ENCODE data around the gene KDSR. TPM values are rescaled to one million over a fixed set of nuclear protein-coding genes. Genes with fewer than 3 reads are reported as not detected.
A peak's percentile ranks its signal among the peaks of the same experiment; 100 is the strongest.

The KDSR gene
- total RNA-seq, 2 experiments from 2014 or later, result 48.1 to 50.1 TPM

GRCh38 chr18:63322908-63323634 is 43.9 kb downstream of the KDSR start:
- no peaks in the 10 kb centered on the region for H3K9me3 Mint-ChIP-seq

GRCh38 chr18:63322206-63322605 is 44.8 kb downstream of the KDSR start:
- ATAC-seq (ENCODE audit: low read depth) (no peak), DNase-seq (no peak)
- Mint-ChIP-seq H3K4me3 (no peak overlapping the region), H3K4me1 (peaks cover 11% of the 10 kb centered on the region), H3K27ac (no peak overlapping the region), H3K27me3 (no peaks in the 10 kb centered on the region), H3K9me3 (no peaks in the 10 kb centered on the region), H3K36me3 (peaks cover 13% of the 10 kb centered on the region)
- POLR2A ChIA-PET, result interaction anchor here (1.0 to 2.0 kb wide), 2 partner anchors 122 to 306 kb away, joined by 3 to 9 read pairs; no protein-coding TSS in a partner anchor

More at GRCh38 chr18:63322908-63323634, 43.9 kb downstream of the KDSR start:
- H3K27ac Mint-ChIP-seq, result no peak overlapping the region
- no peaks in the 10 kb centered on the region for H3K27me3 Mint-ChIP-seq
- no peak for DNase-seq
- H3K36me3 Mint-ChIP-seq, result peaks cover 5% of the 10 kb centered on the region
- ATAC-seq (ENCODE audit: low read depth), result no peak
- H3K4me3 Mint-ChIP-seq, result no peak overlapping the region
- POLR2A ChIA-PET, result interaction anchor here (1.1 to 2.0 kb wide), 2 partner anchors 203 to 307 kb away, joined by 3 to 9 read pairs; no protein-coding TSS in a partner anchor
- peaks cover 11% of the 10 kb centered on the region for H3K4me1 Mint-ChIP-seq

GRCh38 chr18:63321291-63321690 is 45.7 kb downstream of the KDSR start:
- ATAC-seq (ENCODE audit: low read depth) (no peak), DNase-seq (no peak)
- peaks cover 21% of the 10 kb centered on the region for H3K36me3 Mint-ChIP-seq
- peak overlapping the region; percentile 89 for H3K27ac Mint-ChIP-seq
- POLR2A ChIA-PET, result interaction anchor here (0.7 to 1.0 kb wide), 5 partner anchors 54 to 303 kb away, joined by 3 to 4 read pairs (median 4); partner anchors contain the start of gene VPS4B
- H3K4me1 Mint-ChIP-seq, result peaks cover 11% of the 10 kb centered on the region
- peak overlapping the region; percentile 89 for H3K4me3 Mint-ChIP-seq
- no peaks in the 10 kb centered on the region for H3K9me3 Mint-ChIP-seq
- no peaks in the 10 kb centered on the region for H3K27me3 Mint-ChIP-seq

- Mint-ChIP-seq H3K4me3 (peak overlapping the region; percentile 89), H3K4me1 (peaks cover 11% of the 10 kb centered on the region), H3K9me3 (no peaks in the 10 kb centered on the region), H3K36me3 (peaks cover 23% of the 10 kb centered on the region), H3K27me3 (no peaks in the 10 kb centered on the region), H3K27ac (peak overlapping the region; percentile 89)
- DNase-seq, result no peak
- ATAC-seq (ENCODE audit: low read depth), result no peak
- POLR2A ChIA-PET, result interaction anchor here (1.0 kb wide), 3 partner anchors 54 to 124 kb away, joined by 3 to 4 read pairs (median 4); partner anchors contain the start of gene VPS4B
Observed at GRCh38 chr18:63320975-63321265, 46.1 kb downstream of the KDSR start.

- peak; percentile 80 for ATAC-seq (ENCODE audit: low read depth)
- Mint-ChIP-seq H3K4me1 (peaks cover 14% of the 10 kb centered on the region), H3K9me3 (no peaks in the 10 kb centered on the region), H3K27me3 (no peaks in the 10 kb centered on the region), H3K4me3 (peak overlapping the region; percentile 89), H3K36me3 (peaks cover 26% of the 10 kb centered on the region), H3K27ac (peak overlapping the region; percentile 89)
- POLR2A ChIA-PET, result interaction anchor here (1.0 to 3.9 kb wide), 10 partner anchors 53 to 796 kb away, joined by 3 to 124 read pairs (median 11); partner anchors contain the start of gene VPS4B
- DNase-seq, result peak; percentile 66
Observed at GRCh38 chr18:63320123-63320974, 46.7 kb downstream of the KDSR start.

- peak; percentile 85 for DNase-seq
- peaks cover 34% of the 10 kb centered on the region for H3K36me3 Mint-ChIP-seq
- peak within 1 kb of the TSS; percentile 89 for H3K27ac Mint-ChIP-seq
- H3K4me1 Mint-ChIP-seq, result peaks cover 20% of the 10 kb centered on the region
- H3K9me3 Mint-ChIP-seq, result no peaks in the 10 kb centered on the region
- H3K4me3 Mint-ChIP-seq, result peak within 1 kb of the TSS; percentile 93
- H3K27me3 Mint-ChIP-seq, result no peaks in the 10 kb centered on the region
- peak; percentile 53 for ATAC-seq (ENCODE audit: low read depth)
- POLR2A ChIA-PET, result interaction anchor here (0.5 to 3.9 kb wide), 12 partner anchors 20 to 795 kb away, joined by 3 to 124 read pairs (median 11); no protein-coding TSS in a partner anchor
Observed at GRCh38 chr18:63319383-63320122, 47.5 kb downstream of the KDSR start, which contains the start of gene BCL2. TSS of gene BCL2 (minus strand) at chr18:63319769.

- no peaks in the 10 kb centered on the region for H3K27me3 Mint-ChIP-seq
- H3K4me1 Mint-ChIP-seq, result peaks cover 25% of the 10 kb centered on the region
- peak overlapping the region; percentile 93 for H3K4me3 Mint-ChIP-seq
- POLR2A ChIA-PET, result interaction anchor here (0.5 to 3.9 kb wide), 16 partner anchors 16 to 794 kb away, joined by 3 to 124 read pairs (median 11); no protein-coding TSS in a partner anchor
- H3K9me3 Mint-ChIP-seq, result no peaks in the 10 kb centered on the region
- ATAC-seq (ENCODE audit: low read depth) (no peak), DNase-seq (no peak)
- peaks cover 40% of the 10 kb centered on the region for H3K36me3 Mint-ChIP-seq
- H3K27ac Mint-ChIP-seq, result peak overlapping the region; percentile 89
Observed at GRCh38 chr18:63318889-63319382, 48.1 kb downstream of the KDSR start.

GRCh38 chr18:63317982-63318888 is 48.8 kb downstream of the KDSR start:
- Mint-ChIP-seq H3K4me3 (peak overlapping the region; percentile 93), H3K9me3 (no peaks in the 10 kb centered on the region), H3K36me3 (peaks cover 45% of the 10 kb centered on the region), H3K27me3 (no peaks in the 10 kb centered on the region), H3K4me1 (peaks cover 28% of the 10 kb centered on the region), H3K27ac (peak overlapping the region; percentile 89)
- ATAC-seq (ENCODE audit: low read depth) (peak; percentile 57), DNase-seq (peak; percentile 88)
- POLR2A ChIA-PET, result interaction anchor here (0.6 to 3.9 kb wide), 27 partner anchors 10 to 794 kb away, joined by 3 to 124 read pairs (median 4); no protein-coding TSS in a partner anchor

GRCh38 chr18:63317556-63317946 is 49.5 kb downstream of the KDSR start:
- POLR2A ChIA-PET, result interaction anchor here (0.8 to 3.9 kb wide), 23 partner anchors 9 to 301 kb away, joined by 3 to 124 read pairs (median 4); no protein-coding TSS in a partner anchor
- no peak for ATAC-seq (ENCODE audit: low read depth)
- Mint-ChIP-seq H3K9me3 (no peaks in the 10 kb centered on the region), H3K4me3 (peak overlapping the region; percentile 93), H3K27me3 (no peaks in the 10 kb centered on the region), H3K27ac (peak overlapping the region; percentile 89), H3K4me1 (peaks cover 31% of the 10 kb centered on the region), H3K36me3 (peaks cover 48% of the 10 kb centered on the region)
- no peak for DNase-seq

- H3K4me1 Mint-ChIP-seq, result peaks cover 34% of the 10 kb centered on the region
- H3K9me3 Mint-ChIP-seq, result no peaks in the 10 kb centered on the region
- peaks cover 54% of the 10 kb centered on the region for H3K36me3 Mint-ChIP-seq
- peak overlapping the region; percentile 93 for H3K4me3 Mint-ChIP-seq
- POLR2A ChIA-PET, result interaction anchor here (0.8 to 3.9 kb wide), 16 partner anchors 8 to 197 kb away, joined by 3 to 124 read pairs (median 5); no protein-coding TSS in a partner anchor
- DNase-seq, result no peak
- no peak for ATAC-seq (ENCODE audit: low read depth)
- H3K27me3 Mint-ChIP-seq, result no peaks in the 10 kb centered on the region
- H3K27ac Mint-ChIP-seq, result peak overlapping the region; percentile 89
Observed at GRCh38 chr18:63316612-63317555, 50.1 kb downstream of the KDSR start.

GRCh38 chr18:63315876-63316275 is 51.1 kb downstream of the KDSR start:
- ATAC-seq (ENCODE audit: low read depth) (no peak), DNase-seq (no peak)
- Mint-ChIP-seq H3K27me3 (no peaks in the 10 kb centered on the region), H3K4me3 (peak overlapping the region; percentile 93), H3K9me3 (no peaks in the 10 kb centered on the region), H3K27ac (peak overlapping the region; percentile 89), H3K4me1 (peaks cover 40% of the 10 kb centered on the region), H3K36me3 (peaks cover 60% of the 10 kb centered on the region)
- POLR2A ChIA-PET, result interaction anchor here (1.0 to 2.7 kb wide), 5 partner anchors 23 to 196 kb away, joined by 3 to 43 read pairs (median 6); no protein-coding TSS in a partner anchor

Data from activated naive CD8-positive, alpha-beta T cell treated with anti-CD3 and anti-CD28 coated beads, Interleukin-2, amount 10 ng/mL, durations not matched to agents 7 days and 5 days (primary cell).